ENCODE measurements around the gene FOXM1.

Gene FOXM1

GRCh38 chr12:2895511-2895910, 18.5 kb upstream of the FOXM1 start:
- peaks cover 4% of the 10 kb centered on the region for H3K79me1 ChIP-seq (ENCODE audit: low read depth, low read length)
- H2BK15ac ChIP-seq (ENCODE audit: low read length), result no peak overlapping the region
- H3K27me3 ChIP-seq (ENCODE audit: control insufficient read depth in 3 of 3, insufficient read depth in 3 of 3, low read depth in 1 of 3, low read length in 3 of 3), result no peaks in the 10 kb centered on the region
- DNase-seq (ENCODE audit: low spot score), result no peak
- WGBS, 2 donors (ENCODE audit: extremely low coverage in 2 of 2, insufficient read length in 2 of 2, insufficient replicate concordance in 1 of 2), result no CpG with 5 or more reads among the region's 2 CpGs
- H3K36me3 ChIP-seq (replicated peaks in 1 of 2; ENCODE audit: control insufficient read depth in 2 of 2, insufficient read depth in 2 of 2, low read length in 2 of 2), result peaks cover 2 to 22% of the 10 kb centered on the region in 2 donors
- no peak overlapping the region for H2BK120ac ChIP-seq (ENCODE audit: low read depth, low read length)
- H3K9ac ChIP-seq (ENCODE audit: low read depth, low read length, poor library complexity), result no peak overlapping the region
- no peak overlapping the region for H2BK12ac ChIP-seq (ENCODE audit: low read length)
- no peak overlapping the region for H4K91ac ChIP-seq (ENCODE audit: low read depth, low read length, poor library complexity)
- no peak overlapping the region for H3K27ac ChIP-seq (replicated peaks; ENCODE audit: low read length)
- peaks cover 0 to 3% of the 10 kb centered on the region in 2 donors for H3K4me1 ChIP-seq (ENCODE audit: control insufficient read depth in 2 of 2, insufficient read depth in 1 of 2, low read depth in 1 of 2, low read length in 2 of 2)
- no peak overlapping the region for H3K23ac ChIP-seq (ENCODE audit: low read depth, low read length, poor library complexity)
- H4K8ac ChIP-seq (ENCODE audit: low read depth, low read length), result no peak overlapping the region
- H3K4me3 ChIP-seq (ENCODE audit: low read length in 2 of 2), result no peak overlapping the region
- no peak overlapping the region for H3K4me2 ChIP-seq (ENCODE audit: insufficient read depth, low read length, poor library complexity, severe bottlenecking)
- H3K9me3 ChIP-seq (replicated peaks in 1 of 2; ENCODE audit: control insufficient read depth in 2 of 2, insufficient read depth in 1 of 2, low read depth in 1 of 2, low read length in 2 of 2), result no peaks in the 10 kb centered on the region
- H3K18ac ChIP-seq (ENCODE audit: low read length), result no peak overlapping the region
- no peak overlapping the region for H2AK5ac ChIP-seq (ENCODE audit: low read depth, low read length)
- H2AFZ ChIP-seq (ENCODE audit: low read length), result no peak overlapping the region
- no peak overlapping the region for H3K14ac ChIP-seq (ENCODE audit: low read length)
- H2BK5ac ChIP-seq (ENCODE audit: low read length), result no peak overlapping the region
- no peak overlapping the region for H3K4ac ChIP-seq (ENCODE audit: low read length)

GRCh38 chr12:2895051-2895451, 18.1 kb upstream of the FOXM1 start:
- no peak overlapping the region for H2BK120ac ChIP-seq (ENCODE audit: low read depth, low read length)
- no peak overlapping the region for H4K91ac ChIP-seq (ENCODE audit: low read depth, low read length, poor library complexity)
- no peak overlapping the region for H2BK15ac ChIP-seq (ENCODE audit: low read length)
- no peak overlapping the region for H3K4me2 ChIP-seq (ENCODE audit: insufficient read depth, low read length, poor library complexity, severe bottlenecking)
- H3K4me1 ChIP-seq (ENCODE audit: control insufficient read depth in 2 of 2, insufficient read depth in 1 of 2, low read depth in 1 of 2, low read length in 2 of 2), result peaks cover 0 to 6% of the 10 kb centered on the region in 2 donors
- no peak overlapping the region for H2BK12ac ChIP-seq (ENCODE audit: low read length)
- H3K4ac ChIP-seq (ENCODE audit: low read length), result no peak overlapping the region
- H3K36me3 ChIP-seq (replicated peaks in 1 of 2; ENCODE audit: control insufficient read depth in 2 of 2, insufficient read depth in 2 of 2, low read length in 2 of 2), result peaks cover 2 to 22% of the 10 kb centered on the region in 2 donors
- no peak overlapping the region for H2BK5ac ChIP-seq (ENCODE audit: low read length)
- no peak overlapping the region for H2AK5ac ChIP-seq (ENCODE audit: low read depth, low read length)
- H4K8ac ChIP-seq (ENCODE audit: low read depth, low read length), result no peak overlapping the region
- no peaks in the 10 kb centered on the region for H3K9me3 ChIP-seq (replicated peaks in 1 of 2; ENCODE audit: control insufficient read depth in 2 of 2, insufficient read depth in 1 of 2, low read depth in 1 of 2, low read length in 2 of 2)
- no peak overlapping the region for H2AFZ ChIP-seq (ENCODE audit: low read length)
- H3K18ac ChIP-seq (ENCODE audit: low read length), result no peak overlapping the region
- no peak overlapping the region for H3K9ac ChIP-seq (ENCODE audit: low read depth, low read length, poor library complexity)
- no peak overlapping the region for H3K4me3 ChIP-seq (ENCODE audit: low read length in 2 of 2)
- H3K27ac ChIP-seq (replicated peaks; ENCODE audit: low read length), result no peak overlapping the region
- no peak overlapping the region for H3K23ac ChIP-seq (ENCODE audit: low read depth, low read length, poor library complexity)
- H3K79me1 ChIP-seq (ENCODE audit: low read depth, low read length), result peaks cover 4% of the 10 kb centered on the region
- no CpG with 5 or more reads among the region's 2 CpGs for WGBS, 2 donors (ENCODE audit: extremely low coverage in 2 of 2, insufficient read length in 2 of 2, insufficient replicate concordance in 1 of 2)
- no peak for DNase-seq (ENCODE audit: low spot score)
- H3K27me3 ChIP-seq (ENCODE audit: control insufficient read depth in 3 of 3, insufficient read depth in 3 of 3, low read depth in 1 of 3, low read length in 3 of 3), result no peaks in the 10 kb centered on the region
- no peak overlapping the region for H3K14ac ChIP-seq (ENCODE audit: low read length)

GRCh38 chr12:2893007-2893406, 16.0 kb upstream of the FOXM1 start:
- WGBS, 2 donors (ENCODE audit: extremely low coverage in 2 of 2, insufficient read length in 2 of 2, insufficient replicate concordance in 1 of 2), result no CpG with 5 or more reads among the region's 8 CpGs
- Histone ChIP-seq H3K36me3 (replicated peaks in 1 of 2; ENCODE audit: control insufficient read depth in 2 of 2, insufficient read depth in 2 of 2, low read length in 2 of 2) (peaks cover 8 to 34% of the 10 kb centered on the region in 2 donors), H4K91ac (ENCODE audit: low read depth, low read length, poor library complexity) (no peak overlapping the region), H2AFZ (ENCODE audit: low read length) (no peak overlapping the region), H3K18ac (ENCODE audit: low read length) (no peak overlapping the region), H3K27me3 (ENCODE audit: control insufficient read depth in 3 of 3, insufficient read depth in 3 of 3, low read depth in 1 of 3, low read length in 3 of 3) (no peaks in the 10 kb centered on the region), H3K9ac (ENCODE audit: low read depth, low read length, poor library complexity) (no peak overlapping the region), H3K4me3 (ENCODE audit: low read length in 2 of 2) (no peak overlapping the region), H2BK5ac (ENCODE audit: low read length) (no peak overlapping the region), H3K4ac (ENCODE audit: low read length) (no peak overlapping the region), H3K79me1 (ENCODE audit: low read depth, low read length) (peaks cover 2% of the 10 kb centered on the region), H2BK15ac (ENCODE audit: low read length) (no peak overlapping the region), H2BK12ac (ENCODE audit: low read length) (no peak overlapping the region), H3K14ac (ENCODE audit: low read length) (no peak overlapping the region), H3K23ac (ENCODE audit: low read depth, low read length, poor library complexity) (no peak overlapping the region), H2BK120ac (ENCODE audit: low read depth, low read length) (no peak overlapping the region), H3K4me1 (ENCODE audit: control insufficient read depth in 2 of 2, insufficient read depth in 1 of 2, low read depth in 1 of 2, low read length in 2 of 2) (peaks cover 0 to 6% of the 10 kb centered on the region in 2 donors), H2AK5ac (ENCODE audit: low read depth, low read length) (no peak overlapping the region), H4K8ac (ENCODE audit: low read depth, low read length) (no peak overlapping the region), H3K9me3 (replicated peaks in 1 of 2; ENCODE audit: control insufficient read depth in 2 of 2, insufficient read depth in 1 of 2, low read depth in 1 of 2, low read length in 2 of 2) (no peaks in the 10 kb centered on the region), H3K4me2 (ENCODE audit: insufficient read depth, low read length, poor library complexity, severe bottlenecking) (no peak overlapping the region), H3K27ac (replicated peaks; ENCODE audit: low read length) (no peak overlapping the region)
- DNase-seq (ENCODE audit: low spot score), result no peak

GRCh38 chr12:2892246-2892645, 15.3 kb upstream of the FOXM1 start:
- no CpG with 5 or more reads among the region's 12 CpGs for WGBS, 2 donors (ENCODE audit: extremely low coverage in 2 of 2, insufficient read length in 2 of 2, insufficient replicate concordance in 1 of 2)
- H3K79me1 ChIP-seq (ENCODE audit: low read depth, low read length), result peaks cover 2% of the 10 kb centered on the region

More at GRCh38 chr12:2892246-2892645, 15.3 kb upstream of the FOXM1 start:
- Histone ChIP-seq H3K4me1 (ENCODE audit: control insufficient read depth in 2 of 2, insufficient read depth in 1 of 2, low read depth in 1 of 2, low read length in 2 of 2) (peaks cover 0 to 6% of the 10 kb centered on the region in 2 donors), H2AK5ac (ENCODE audit: low read depth, low read length) (no peak overlapping the region), H3K14ac (ENCODE audit: low read length) (no peak overlapping the region), H3K9me3 (replicated peaks in 1 of 2; ENCODE audit: control insufficient read depth in 2 of 2, insufficient read depth in 1 of 2, low read depth in 1 of 2, low read length in 2 of 2) (no peaks in the 10 kb centered on the region), H3K27ac (replicated peaks; ENCODE audit: low read length) (no peak overlapping the region), H3K27me3 (ENCODE audit: control insufficient read depth in 3 of 3, insufficient read depth in 3 of 3, low read depth in 1 of 3, low read length in 3 of 3) (no peaks in the 10 kb centered on the region), H4K91ac (ENCODE audit: low read depth, low read length, poor library complexity) (no peak overlapping the region), H2BK120ac (ENCODE audit: low read depth, low read length) (no peak overlapping the region), H2BK15ac (ENCODE audit: low read length) (no peak overlapping the region), H3K18ac (ENCODE audit: low read length) (no peak overlapping the region), H2BK5ac (ENCODE audit: low read length) (no peak overlapping the region), H4K8ac (ENCODE audit: low read depth, low read length) (no peak overlapping the region), H3K4me3 (ENCODE audit: low read length in 2 of 2) (no peak overlapping the region), H3K4ac (ENCODE audit: low read length) (no peak overlapping the region), H3K9ac (ENCODE audit: low read depth, low read length, poor library complexity) (no peak overlapping the region), H2AFZ (ENCODE audit: low read length) (no peak overlapping the region), H2BK12ac (ENCODE audit: low read length) (no peak overlapping the region), H3K36me3 (replicated peaks in 1 of 2; ENCODE audit: control insufficient read depth in 2 of 2, insufficient read depth in 2 of 2, low read length in 2 of 2) (peaks cover 13 to 37% of the 10 kb centered on the region in 2 donors), H3K4me2 (ENCODE audit: insufficient read depth, low read length, poor library complexity, severe bottlenecking) (no peak overlapping the region), H3K23ac (ENCODE audit: low read depth, low read length, poor library complexity) (no peak overlapping the region)
- DNase-seq (ENCODE audit: low spot score), result no peak

All from neuronal stem cell (in vitro differentiated cells).